22Rv1 (cell line): ENCODE data around the gene ZNF83.

Experiments used
- ZFX ChIP-seq: fragments of 450-650 bp; IDR thresholded peaks from 2 replicates; pipeline ENCODE4 v1.6.1; 2017; ENCODE audit warnings: antibody characterized with exemption, borderline replicate concordance
- TF ChIP-seq, protein P1 (sequence below): fragments of 450-650 bp; IDR thresholded peaks from 2 replicates; pipeline ENCODE4 v1.5.1; 2017; ENCODE audit warnings: mild to moderate bottlenecking

DNA sequence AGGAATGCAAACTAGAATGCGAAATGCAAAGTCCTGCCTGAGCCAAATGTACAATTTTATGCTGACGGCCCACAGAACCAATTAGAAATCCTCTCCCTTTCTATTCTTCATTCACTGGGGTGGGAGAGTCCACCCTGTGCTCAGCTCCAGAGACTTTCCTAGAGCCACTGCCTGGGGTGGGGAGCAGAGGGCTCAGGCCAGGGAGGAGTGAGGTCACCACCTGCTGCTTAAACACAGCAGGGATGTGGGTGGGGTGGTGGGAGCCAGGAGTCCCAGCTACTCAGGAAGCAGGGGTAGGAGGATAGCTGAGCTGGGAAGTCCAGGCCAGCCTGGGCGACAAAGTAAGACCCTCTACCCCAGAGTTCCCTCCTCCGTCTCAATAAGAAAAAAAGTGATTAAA, 26.9 kb upstream of the ZNF83 start:
- TF ChIP-seq, protein P1, sequence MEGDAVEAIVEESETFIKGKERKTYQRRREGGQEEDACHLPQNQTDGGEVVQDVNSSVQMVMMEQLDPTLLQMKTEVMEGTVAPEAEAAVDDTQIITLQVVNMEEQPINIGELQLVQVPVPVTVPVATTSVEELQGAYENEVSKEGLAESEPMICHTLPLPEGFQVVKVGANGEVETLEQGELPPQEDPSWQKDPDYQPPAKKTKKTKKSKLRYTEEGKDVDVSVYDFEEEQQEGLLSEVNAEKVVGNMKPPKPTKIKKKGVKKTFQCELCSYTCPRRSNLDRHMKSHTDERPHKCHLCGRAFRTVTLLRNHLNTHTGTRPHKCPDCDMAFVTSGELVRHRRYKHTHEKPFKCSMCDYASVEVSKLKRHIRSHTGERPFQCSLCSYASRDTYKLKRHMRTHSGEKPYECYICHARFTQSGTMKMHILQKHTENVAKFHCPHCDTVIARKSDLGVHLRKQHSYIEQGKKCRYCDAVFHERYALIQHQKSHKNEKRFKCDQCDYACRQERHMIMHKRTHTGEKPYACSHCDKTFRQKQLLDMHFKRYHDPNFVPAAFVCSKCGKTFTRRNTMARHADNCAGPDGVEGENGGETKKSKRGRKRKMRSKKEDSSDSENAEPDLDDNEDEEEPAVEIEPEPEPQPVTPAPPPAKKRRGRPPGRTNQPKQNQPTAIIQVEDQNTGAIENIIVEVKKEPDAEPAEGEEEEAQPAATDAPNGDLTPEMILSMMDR = no peak
- no peak for TF ChIP-seq ZFX
